OCI-LY7 (cell line): ENCODE data around the gene FOXO6. TPM values are rescaled to one million over a fixed set of nuclear protein-coding genes. Genes with fewer than 3 reads are reported as not detected.

Source experiments
- BruUV-seq: library from RNA; stranded (reverse); fragments of 400-500 nt; replicated peaks from 2 replicates; lab custom pipeline; 2021; lab: Mats Ljungman, UMichigan
- CTCF ChIA-PET: fragments of 300-600 bp; sonication (Branson Sonifier 250); formaldehyde crosslinking; loops from one replicate; lab custom pipeline; 2022; ENCODE audit warnings: antibody characterized with exemption; ENCODE audit not compliant: unreplicated experiment; lab: Charles Lee
- POLR2A ChIA-PET: fragments of 300-600 bp; sonication (Branson Sonifier 250); formaldehyde crosslinking; loops from one replicate; lab custom pipeline; 2022; ENCODE audit warnings: antibody characterized with exemption; lab: Charles Lee
- DNase-seq: peaks from one replicate; pipeline ENCODE4 v3.0.0-alpha.2; 2015; ENCODE audit warnings: low spot score
- H2AFZ ChIP-seq: fragments of 200-600 bp; sonication (generic), shearing (Covaris generic); 2 replicates; pipeline ENCODE4 v1.6.1; 2014; ENCODE audit warnings: mild to moderate bottlenecking, antibody characterized with exemption, low read length, moderate library complexity
- H3K27ac ChIP-seq: fragments of 200-600 bp; sonication (generic); 2 replicates; pipeline ENCODE4 v1.5.1; 2014; ENCODE audit warnings: mixed run types, low read depth, mild to moderate bottlenecking, moderate library complexity, low read length, inconsistent platforms; ENCODE audit not compliant: poor library complexity, severe bottlenecking
- H3K36me3 ChIP-seq: fragments of 200-600 bp; sonication (generic); 2 replicates; pipeline ENCODE4 v1.6.1; 2014; ENCODE audit warnings: mild to moderate bottlenecking, antibody characterized with exemption, low read length, moderate library complexity, mixed read lengths; ENCODE audit not compliant: insufficient read depth
- H3K4me1 ChIP-seq: fragments of 200-600 bp; sonication (generic); 2 replicates; pipeline ENCODE4 v1.5.1; 2014; ENCODE audit warnings: mild to moderate bottlenecking, low read length; ENCODE audit not compliant: insufficient read depth, poor library complexity, severe bottlenecking
- H3K4me2 ChIP-seq: fragments of 200-600 bp; sonication (generic); 2 replicates; pipeline ENCODE4 v1.6.1; 2014; ENCODE audit warnings: mild to moderate bottlenecking, low read length
- H3K4me3 ChIP-seq: fragments of 200-600 bp; sonication (generic); 2 replicates; pipeline ENCODE4 v1.5.1; 2014; ENCODE audit warnings: mild to moderate bottlenecking, low read depth, low read length; ENCODE audit not compliant: poor library complexity, severe bottlenecking
- H3K79me2 ChIP-seq: fragments of 200-600 bp; sonication (generic); 2 replicates; pipeline ENCODE4 v1.6.1; 2016; ENCODE audit warnings: low read depth, mild to moderate bottlenecking, low read length, moderate library complexity, mixed read lengths; ENCODE audit not compliant: insufficient read depth
- H3K9me2 ChIP-seq: fragments of 200-600 bp; sonication (generic); 2 replicates; pipeline ENCODE4 v1.6.1; 2016; ENCODE audit warnings: mild to moderate bottlenecking, low read length, mixed read lengths; ENCODE audit not compliant: insufficient read depth
- H3K9me3 ChIP-seq: fragments of 200-600 bp; sonication (generic); 2 replicates; pipeline ENCODE4 v1.6.1; 2014; ENCODE audit warnings: mild to moderate bottlenecking, mixed run types, low read length, mixed read lengths
- H4K20me1 ChIP-seq: fragments of 200-600 bp; sonication (generic); 2 replicates; pipeline ENCODE4 v1.6.1; 2014; ENCODE audit warnings: mild to moderate bottlenecking, antibody characterized with exemption, low read length, moderate library complexity, mixed read lengths; ENCODE audit not compliant: insufficient read depth
- EZH2phosphoT487 ChIP-seq: fragments of 200-600 bp; sonication (generic); IDR thresholded peaks from 2 replicates; pipeline ENCODE4 v1.6.1; 2018; ENCODE audit warnings: low read depth, borderline replicate concordance, mild to moderate bottlenecking, mixed run types, antibody characterized with exemption, low read length, moderate library complexity, mixed read lengths
- intact Hi-C: fragments of 100-400 bp; cut with micrococcal nuclease; formaldehyde crosslinking; loops from one replicate; pipeline ENCODE4 v1.10.0; 2022; ENCODE audit not compliant: unreplicated experiment
- total RNA-seq, 2 experiments: library from RNA; depleted of rRNA in 1 of 2; stranded (reverse); fragments of >200 nt in 1 of 2; shearing (Covaris generic) in 1 of 2; gene quantifications; 2 replicates each; pipeline ENCODE4 v1.2.3, GENCODE V29; 2014 to 2022
- TF ChIP-seq, protein P1 (sequence below): fragments of 200-600 bp; sonication (generic); conservative IDR thresholded peaks from 2 replicates; pipeline ENCODE4 v1.5.1; 2014; ENCODE audit warnings: mild to moderate bottlenecking, antibody characterized with exemption, low read length, moderate library complexity, mixed read lengths

FOXO6 gene
- total RNA-seq, 2 experiments from 2014 or later, result not detected

- no TSS peak for BruUV-seq
- ChIA-PET CTCF (no interaction called here), POLR2A (no interaction called here)
- H3K79me2 ChIP-seq, result no peaks in the 10 kb centered on the region
- no peaks in the 10 kb centered on the region for H3K9me3 ChIP-seq
- H3K4me3 ChIP-seq, result no peak overlapping the region
- no peaks in the 10 kb centered on the region for H3K36me3 ChIP-seq
- H3K27ac ChIP-seq, result no peak overlapping the region
- H3K4me2 ChIP-seq, result no peak overlapping the region
- intact Hi-C loops, result no loop called here
- no peak overlapping the region for H2AFZ ChIP-seq
- DNase-seq, result no peak
- no peaks in the 10 kb centered on the region for H3K9me2 ChIP-seq
- TF ChIP-seq EZH2phosphoT487, result no peak
- TF ChIP-seq, protein P1, sequence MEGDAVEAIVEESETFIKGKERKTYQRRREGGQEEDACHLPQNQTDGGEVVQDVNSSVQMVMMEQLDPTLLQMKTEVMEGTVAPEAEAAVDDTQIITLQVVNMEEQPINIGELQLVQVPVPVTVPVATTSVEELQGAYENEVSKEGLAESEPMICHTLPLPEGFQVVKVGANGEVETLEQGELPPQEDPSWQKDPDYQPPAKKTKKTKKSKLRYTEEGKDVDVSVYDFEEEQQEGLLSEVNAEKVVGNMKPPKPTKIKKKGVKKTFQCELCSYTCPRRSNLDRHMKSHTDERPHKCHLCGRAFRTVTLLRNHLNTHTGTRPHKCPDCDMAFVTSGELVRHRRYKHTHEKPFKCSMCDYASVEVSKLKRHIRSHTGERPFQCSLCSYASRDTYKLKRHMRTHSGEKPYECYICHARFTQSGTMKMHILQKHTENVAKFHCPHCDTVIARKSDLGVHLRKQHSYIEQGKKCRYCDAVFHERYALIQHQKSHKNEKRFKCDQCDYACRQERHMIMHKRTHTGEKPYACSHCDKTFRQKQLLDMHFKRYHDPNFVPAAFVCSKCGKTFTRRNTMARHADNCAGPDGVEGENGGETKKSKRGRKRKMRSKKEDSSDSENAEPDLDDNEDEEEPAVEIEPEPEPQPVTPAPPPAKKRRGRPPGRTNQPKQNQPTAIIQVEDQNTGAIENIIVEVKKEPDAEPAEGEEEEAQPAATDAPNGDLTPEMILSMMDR, result no peak
- H4K20me1 ChIP-seq, result no peaks in the 10 kb centered on the region
- no peaks in the 10 kb centered on the region for H3K4me1 ChIP-seq
Measured at GRCh38 chr1:41340655-41341364, 20.4 kb upstream of the FOXO6 start.

DNA sequence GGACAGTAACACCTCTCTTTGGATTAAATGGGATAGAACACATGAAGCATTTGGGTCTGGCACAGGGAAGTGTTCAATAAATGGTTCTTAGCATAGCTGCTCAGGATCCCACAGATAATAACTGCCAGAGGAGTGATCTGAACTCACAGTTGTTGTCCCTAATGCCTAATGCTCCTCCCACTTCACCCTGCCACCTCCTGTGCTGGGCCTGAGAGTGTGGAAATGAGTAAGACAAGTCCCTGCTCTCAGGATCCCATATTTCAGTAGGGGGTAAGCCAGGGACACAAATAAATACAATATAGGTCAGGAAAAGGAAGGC, 19.9 kb upstream of the FOXO6 start:
- no peaks in the 10 kb centered on the region for H4K20me1 ChIP-seq
- intact Hi-C loops, result no loop called here
- BruUV-seq, result no TSS peak
- no peak for DNase-seq
- H3K9me3 ChIP-seq, result no peaks in the 10 kb centered on the region
- no peak overlapping the region for H3K27ac ChIP-seq
- CTCF ChIA-PET, result no interaction called here
- POLR2A ChIA-PET, result no interaction called here
- TF ChIP-seq, protein P1, result no peak
- no peak for TF ChIP-seq EZH2phosphoT487
- H3K4me3 ChIP-seq, result no peak overlapping the region
- no peaks in the 10 kb centered on the region for H3K4me1 ChIP-seq
- no peaks in the 10 kb centered on the region for H3K36me3 ChIP-seq
- no peak overlapping the region for H3K4me2 ChIP-seq
- no peaks in the 10 kb centered on the region for H3K79me2 ChIP-seq
- no peaks in the 10 kb centered on the region for H3K9me2 ChIP-seq
- no peak overlapping the region for H2AFZ ChIP-seq

DNA sequence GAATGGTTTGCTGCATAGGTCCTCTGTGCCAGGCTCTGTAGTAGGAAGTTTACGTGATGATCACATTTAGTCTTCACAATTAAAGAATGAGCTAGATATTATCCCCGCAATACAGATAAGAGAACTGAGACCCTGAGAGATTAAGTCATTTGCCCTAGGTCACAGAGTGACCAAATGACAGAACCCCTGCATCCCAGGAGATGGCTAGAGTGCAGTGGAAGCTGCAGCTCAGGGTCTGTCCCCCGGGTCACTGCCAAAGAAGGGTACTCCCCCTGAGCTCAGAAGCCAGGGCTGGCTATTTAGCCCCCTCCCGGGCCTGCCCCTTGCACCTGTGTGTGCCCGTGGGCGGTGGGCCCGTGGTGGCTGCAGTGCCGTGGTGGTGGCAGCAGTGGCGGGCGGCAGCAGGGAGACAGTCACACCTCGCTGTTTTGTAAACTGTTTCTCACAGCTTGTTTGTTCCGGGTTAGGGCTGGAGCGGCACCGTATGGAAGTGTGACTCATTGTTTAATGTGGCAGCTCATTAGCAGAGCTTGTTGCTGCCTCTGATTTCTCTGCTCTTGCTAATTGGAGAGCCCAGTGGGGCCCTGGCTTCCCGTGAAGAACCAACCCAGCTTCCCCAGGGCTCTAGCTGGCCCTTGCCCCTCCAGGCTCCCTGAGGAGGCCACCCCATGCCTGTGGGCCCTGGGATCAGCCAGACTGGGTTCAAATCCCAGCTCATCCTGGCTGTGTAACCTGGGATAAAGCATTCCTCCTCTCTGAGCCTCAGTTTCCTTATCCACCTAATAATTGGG, 19.3 kb upstream of the FOXO6 start:
- no peak for DNase-seq
- CTCF ChIA-PET, result no interaction called here

More for the DNA sequence above, 19.3 kb upstream of the FOXO6 start:
- Histone ChIP-seq H4K20me1 (no peaks in the 10 kb centered on the region), H3K36me3 (no peaks in the 10 kb centered on the region), H3K79me2 (no peaks in the 10 kb centered on the region), H3K9me3 (no peaks in the 10 kb centered on the region), H3K27ac (no peak overlapping the region), H3K4me1 (no peaks in the 10 kb centered on the region), H3K4me2 (no peak overlapping the region), H2AFZ (no peak overlapping the region), H3K4me3 (no peak overlapping the region), H3K9me2 (no peaks in the 10 kb centered on the region)
- POLR2A ChIA-PET, result no interaction called here
- intact Hi-C loops, result no loop called here
- BruUV-seq, result no TSS peak
- TF ChIP-seq EZH2phosphoT487, result no peak
- TF ChIP-seq, protein P1, result no peak
